DND-41 (cell line): ENCODE measurements around the gene LRRC27.

Source experiments
- ATAC-seq: fragments of 200-7000 bp; cut with Tn5 transposase; 3 replicates; pipeline ENCODE4 v1.9.1; 2021; ENCODE audit warnings: low read depth; ENCODE audit not compliant: insufficient read depth
- DNase-seq: peaks from one replicate; pipeline ENCODE4 v3.0.0-alpha.2; 2020
- H2AFZ ChIP-seq: 2 replicates; pipeline ENCODE4 v1.6.0; 2012; ENCODE audit warnings: low read depth, low read length
- H3K27ac ChIP-seq: 2 replicates; pipeline ENCODE4 v1.5.1; 2012; ENCODE audit warnings: low read length, inconsistent platforms
- H3K27me3 ChIP-seq: fragments of 200-600 bp; sonication (generic); 2 replicates; pipeline ENCODE4 v1.6.0; 2012; ENCODE audit warnings: low read length, mild to moderate bottlenecking, inconsistent platforms; ENCODE audit not compliant: insufficient read depth, poor library complexity
- H3K36me3 ChIP-seq: 2 replicates; pipeline ENCODE4 v1.5.1; 2012; ENCODE audit warnings: low read length, inconsistent platforms; ENCODE audit not compliant: insufficient read depth
- H3K4me1 ChIP-seq: 2 replicates; pipeline ENCODE4 v1.5.1; 2012; ENCODE audit warnings: mild to moderate bottlenecking, low read length; ENCODE audit not compliant: insufficient read depth
- H3K4me2 ChIP-seq: 2 replicates; pipeline ENCODE4 v1.6.0; 2012; ENCODE audit warnings: mild to moderate bottlenecking, moderate library complexity, low read length, inconsistent platforms; ENCODE audit not compliant: insufficient read depth
- H3K4me3 ChIP-seq, 2 experiments: fragments of 200-600 bp in 1 of 2; shearing (Covaris generic) in 1 of 2; 2 replicates each; pipeline ENCODE4 v1.5.1; 2012 to 2016; ENCODE audit warnings: inconsistent platforms in 2 of 2, low read length in 2 of 2, mild to moderate bottlenecking in 2 of 2, low read depth in 1 of 2, moderate library complexity in 1 of 2
- H3K79me2 ChIP-seq: 2 replicates; pipeline ENCODE4 v1.6.0; 2012; ENCODE audit warnings: low read length, inconsistent platforms; ENCODE audit not compliant: insufficient read depth
- H3K9ac ChIP-seq: 2 replicates; pipeline ENCODE4 v1.6.0; 2012; ENCODE audit warnings: low read depth, mild to moderate bottlenecking, inconsistent platforms, low read length, moderate library complexity
- H3K9me3 ChIP-seq: 2 replicates; pipeline ENCODE4 v1.5.1; 2012; ENCODE audit warnings: low read length, moderate library complexity, mild to moderate bottlenecking, inconsistent platforms; ENCODE audit not compliant: insufficient read depth, severe bottlenecking
- H4K20me1 ChIP-seq: 2 replicates; pipeline ENCODE4 v1.6.0; 2012; ENCODE audit warnings: low read length; ENCODE audit not compliant: insufficient read depth
- EZH2 ChIP-seq: IDR thresholded peaks from 3 replicates; pipeline ENCODE4 v1.6.1; 2012; ENCODE audit warnings: borderline replicate concordance, low read depth, mild to moderate bottlenecking, moderate library complexity, low read length, inconsistent platforms; ENCODE audit not compliant: severe bottlenecking
- TF ChIP-seq, protein P1 (sequence below): IDR thresholded peaks from 2 replicates; pipeline ENCODE4 v1.5.1; 2012; ENCODE audit warnings: borderline replicate concordance, low read length, moderate library complexity, mild to moderate bottlenecking; ENCODE audit not compliant: poor library complexity, severe bottlenecking; ENCODE audit errors: extremely low read depth

LRRC27 gene

DNA sequence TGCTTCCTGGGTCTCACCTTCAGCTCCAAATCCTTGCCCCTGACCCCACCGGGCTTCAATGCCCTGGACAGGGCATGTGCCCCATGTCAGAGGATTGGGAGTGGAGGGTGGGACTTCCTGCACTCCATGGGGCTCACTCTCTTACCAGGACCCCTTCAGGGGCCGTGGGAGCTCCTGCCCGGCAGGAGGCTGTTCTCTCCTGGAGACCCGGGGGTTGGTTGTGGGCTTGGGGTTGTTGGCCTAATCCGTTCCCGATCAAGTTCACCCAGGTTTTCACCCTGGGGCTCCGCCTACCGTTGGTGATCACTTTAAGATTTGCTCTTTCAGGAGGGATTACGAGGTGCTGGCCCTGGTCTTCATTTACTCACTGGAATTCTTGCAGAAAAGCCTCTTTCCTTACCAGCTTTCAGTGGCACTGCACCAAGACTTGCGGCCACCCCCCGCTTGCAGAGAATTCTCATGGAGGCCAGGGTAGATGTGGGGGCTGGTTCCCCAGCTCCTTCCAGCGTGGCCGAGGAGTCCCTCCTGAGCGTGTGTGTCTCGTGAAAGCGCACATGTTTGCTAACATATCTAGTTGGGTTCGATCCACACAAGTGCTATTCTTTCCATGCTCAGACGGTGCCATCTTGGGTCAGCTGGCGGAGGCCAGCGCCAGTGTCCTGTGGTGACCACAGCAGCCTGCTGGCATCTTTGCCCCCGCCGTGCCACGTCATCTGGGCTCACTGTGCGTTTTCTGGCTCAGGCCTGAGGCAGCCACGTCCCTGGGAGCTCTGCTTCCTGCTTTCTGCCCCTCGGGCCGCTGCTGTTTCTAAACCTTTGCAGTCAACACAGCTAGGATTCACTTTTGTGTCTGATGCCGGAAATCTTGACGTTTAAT lies 80.6 kb downstream of the LRRC27 start:
- no peak overlapping the region for H2AFZ ChIP-seq
- no peak overlapping the region for H3K27ac ChIP-seq
- ATAC-seq (no peak), DNase-seq (no peak)
- H3K4me2 ChIP-seq = no peak overlapping the region
- peaks cover 7% of the 10 kb centered on the region; the same call in 1 of the 2 replicates for H3K36me3 ChIP-seq
- H3K27me3 ChIP-seq = no peaks in the 10 kb centered on the region
- no peak for TF ChIP-seq EZH2
- TF ChIP-seq, protein P1, sequence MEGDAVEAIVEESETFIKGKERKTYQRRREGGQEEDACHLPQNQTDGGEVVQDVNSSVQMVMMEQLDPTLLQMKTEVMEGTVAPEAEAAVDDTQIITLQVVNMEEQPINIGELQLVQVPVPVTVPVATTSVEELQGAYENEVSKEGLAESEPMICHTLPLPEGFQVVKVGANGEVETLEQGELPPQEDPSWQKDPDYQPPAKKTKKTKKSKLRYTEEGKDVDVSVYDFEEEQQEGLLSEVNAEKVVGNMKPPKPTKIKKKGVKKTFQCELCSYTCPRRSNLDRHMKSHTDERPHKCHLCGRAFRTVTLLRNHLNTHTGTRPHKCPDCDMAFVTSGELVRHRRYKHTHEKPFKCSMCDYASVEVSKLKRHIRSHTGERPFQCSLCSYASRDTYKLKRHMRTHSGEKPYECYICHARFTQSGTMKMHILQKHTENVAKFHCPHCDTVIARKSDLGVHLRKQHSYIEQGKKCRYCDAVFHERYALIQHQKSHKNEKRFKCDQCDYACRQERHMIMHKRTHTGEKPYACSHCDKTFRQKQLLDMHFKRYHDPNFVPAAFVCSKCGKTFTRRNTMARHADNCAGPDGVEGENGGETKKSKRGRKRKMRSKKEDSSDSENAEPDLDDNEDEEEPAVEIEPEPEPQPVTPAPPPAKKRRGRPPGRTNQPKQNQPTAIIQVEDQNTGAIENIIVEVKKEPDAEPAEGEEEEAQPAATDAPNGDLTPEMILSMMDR = no peak
- H3K9me3 ChIP-seq = no peaks in the 10 kb centered on the region
- no peak overlapping the region for H3K4me3 ChIP-seq
- peaks cover 37% of the 10 kb centered on the region for H4K20me1 ChIP-seq
- H3K79me2 ChIP-seq = no peaks in the 10 kb centered on the region
- H3K4me1 ChIP-seq = no peaks in the 10 kb centered on the region
- H3K9ac ChIP-seq = no peak overlapping the region

DNA sequence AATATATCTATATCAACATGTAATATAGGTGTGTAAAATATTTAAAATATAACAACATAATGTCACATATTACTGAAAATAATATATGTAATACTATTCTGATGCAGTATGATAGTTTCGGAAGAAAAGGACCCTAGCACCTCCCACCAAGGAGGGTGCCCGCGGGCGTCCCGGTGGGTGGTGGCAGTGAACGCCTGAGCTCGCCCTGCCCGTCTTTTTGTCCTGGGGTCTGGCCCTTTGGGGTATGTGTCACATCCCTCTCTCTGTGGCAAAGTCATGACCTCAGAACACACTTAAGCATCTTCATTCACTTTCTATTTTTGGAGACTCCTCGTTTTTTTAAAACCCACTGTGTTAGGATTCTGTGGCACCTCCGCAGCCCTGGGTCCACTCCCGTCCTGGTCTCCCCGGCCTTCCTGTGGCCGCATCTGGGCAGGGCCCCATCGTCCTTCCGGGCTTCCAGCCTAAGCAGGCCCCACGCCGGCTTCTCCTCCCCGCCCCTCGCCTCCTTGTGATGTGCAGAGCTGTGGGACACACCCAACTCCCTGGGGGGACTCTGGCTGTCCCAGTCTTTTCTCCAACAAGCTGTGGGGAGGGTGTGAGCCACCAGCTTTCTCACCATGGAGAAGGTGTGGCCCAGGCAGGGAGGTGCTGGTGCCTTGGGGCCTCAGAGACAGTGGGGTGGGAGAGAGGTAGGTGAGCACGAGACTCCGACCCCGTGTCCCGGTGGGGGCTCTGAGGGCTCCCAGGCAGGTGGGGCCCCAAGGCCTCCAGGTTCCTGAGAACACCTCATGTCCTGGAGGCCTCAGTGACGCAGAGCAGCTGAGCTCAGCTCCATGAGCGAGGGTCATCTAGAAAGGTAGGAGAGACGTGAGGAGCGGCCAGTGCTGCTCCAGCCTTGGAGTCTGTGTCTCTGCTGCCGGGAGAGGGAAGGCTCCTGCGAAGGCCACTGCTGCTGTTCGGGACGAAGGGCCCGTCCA lies 81.5 kb downstream of the LRRC27 start:
- TF ChIP-seq EZH2 = no peak
- TF ChIP-seq, protein P1 = no peak
- peaks cover 27% of the 10 kb centered on the region for H4K20me1 ChIP-seq
- no peak overlapping the region for H3K4me3 ChIP-seq
- H3K4me2 ChIP-seq = no peak overlapping the region
- ATAC-seq (no peak), DNase-seq (no peak)
- H3K9ac ChIP-seq = no peak overlapping the region
- no peak overlapping the region for H2AFZ ChIP-seq
- H3K9me3 ChIP-seq = no peaks in the 10 kb centered on the region
- H3K4me1 ChIP-seq = no peaks in the 10 kb centered on the region
- peaks cover 7% of the 10 kb centered on the region; the same call in 1 of the 2 replicates for H3K36me3 ChIP-seq
- H3K79me2 ChIP-seq = no peaks in the 10 kb centered on the region
- no peak overlapping the region for H3K27ac ChIP-seq
- no peaks in the 10 kb centered on the region for H3K27me3 ChIP-seq

DNA sequence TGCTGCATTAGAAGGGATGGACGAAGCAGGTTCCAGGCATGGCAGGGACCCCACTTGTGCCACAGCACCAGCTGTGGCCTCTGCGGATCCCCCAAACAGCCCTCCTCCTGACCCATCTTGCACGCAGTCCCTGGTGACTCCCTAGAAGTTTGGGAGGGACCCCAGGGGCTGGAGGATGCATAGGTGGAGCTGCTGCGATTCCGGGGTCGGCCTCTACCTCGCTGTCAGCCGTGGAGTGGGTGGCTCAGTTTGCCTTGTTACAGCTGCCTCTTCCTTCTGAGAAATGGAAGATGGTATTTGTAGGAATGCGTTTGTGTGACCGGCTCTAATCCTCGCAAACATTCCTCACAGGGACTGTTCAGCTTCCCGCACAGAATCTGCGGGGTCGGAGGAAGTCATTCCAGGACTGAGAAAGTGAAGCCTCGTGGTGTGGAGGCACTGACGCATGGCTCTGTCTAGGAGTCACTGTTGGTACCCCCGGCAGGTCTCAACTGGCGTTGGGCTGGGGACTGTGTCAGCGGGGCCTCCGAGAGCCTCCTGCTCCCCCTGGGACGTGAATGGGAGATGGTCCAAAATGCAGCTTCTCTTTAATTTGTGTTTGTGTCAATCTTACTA lies 82.5 kb downstream of the LRRC27 start:
- H3K27me3 ChIP-seq = no peaks in the 10 kb centered on the region
- TF ChIP-seq EZH2 = no peak
- TF ChIP-seq, protein P1 = no peak
- no peak overlapping the region for H3K4me3 ChIP-seq
- peaks cover 7% of the 10 kb centered on the region; the same call in 1 of the 2 replicates for H3K36me3 ChIP-seq
- no peak overlapping the region for H3K4me2 ChIP-seq
- peaks cover 31% of the 10 kb centered on the region for H4K20me1 ChIP-seq
- no peak overlapping the region for H3K27ac ChIP-seq
- DNase-seq (no peak), ATAC-seq (no peak)
- H3K4me1 ChIP-seq = no peaks in the 10 kb centered on the region
- H3K9me3 ChIP-seq = no peaks in the 10 kb centered on the region
- no peak overlapping the region for H2AFZ ChIP-seq
- H3K79me2 ChIP-seq = no peaks in the 10 kb centered on the region
- no peak overlapping the region for H3K9ac ChIP-seq
